Mesothelial cell of epicardium (in vitro differentiated cells): ENCODE measurements around the gene GGA1. TPM values are rescaled to one million over a fixed set of nuclear protein-coding genes. Genes with fewer than 3 reads are reported as not detected.

Experiments used
- DNase-seq, 2 experiments: peaks; one replicate each; pipeline ENCODE4 v3.0.0; 2021; ENCODE audit warnings: low spot score in 2 of 2; ENCODE audit not compliant: unreplicated experiment in 2 of 2
- H3K27ac Mint-ChIP-seq: 2 replicates; pipeline ENCODE4 v1.8.0; 2021; ENCODE audit warnings: mixed read lengths
- H3K27me3 Mint-ChIP-seq: 2 replicates; pipeline ENCODE4 v1.8.0; 2021; ENCODE audit warnings: low read depth, mixed read lengths
- H3K36me3 Mint-ChIP-seq: 2 replicates; pipeline ENCODE4 v1.8.0; 2021; ENCODE audit warnings: mixed read lengths
- H3K4me1 Mint-ChIP-seq: 2 replicates; pipeline ENCODE4 v1.8.0; 2021; ENCODE audit warnings: mixed read lengths
- H3K4me3 Mint-ChIP-seq: 2 replicates; pipeline ENCODE4 v1.8.0; 2021; ENCODE audit warnings: mild to moderate bottlenecking, moderate library complexity, mixed read lengths
- H3K9me3 Mint-ChIP-seq: 2 replicates; pipeline ENCODE4 v1.8.0; 2021; ENCODE audit warnings: mixed read lengths
- CTCF ChIP-seq: fragments of 200-600 bp; sonication (generic); IDR thresholded peaks from one replicate; pipeline ENCODE4 v1.5.0; 2021; ENCODE audit warnings: antibody characterized with exemption; ENCODE audit not compliant: unreplicated experiment
- total RNA-seq: library from RNA; stranded (reverse); gene quantifications from 3 replicates; pipeline ENCODE4 v1.2.1, GENCODE V29; 2021

The GGA1 gene
- total RNA-seq, 1 donor from 2014 or later = 107 TPM

- DNase-seq = no peak
- Mint-ChIP-seq H3K36me3 (peaks cover 24% of the 10 kb centered on the region), H3K27me3 (no peaks in the 10 kb centered on the region), H3K27ac (no peak overlapping the region), H3K4me1 (peaks cover 2% of the 10 kb centered on the region), H3K4me3 (no peak overlapping the region), H3K9me3 (no peaks in the 10 kb centered on the region)
- TF ChIP-seq CTCF = no peak
These were observed 10.0 kb downstream of the GGA1 start for GRCh38 chr22:37618674-37619073.

DNA sequence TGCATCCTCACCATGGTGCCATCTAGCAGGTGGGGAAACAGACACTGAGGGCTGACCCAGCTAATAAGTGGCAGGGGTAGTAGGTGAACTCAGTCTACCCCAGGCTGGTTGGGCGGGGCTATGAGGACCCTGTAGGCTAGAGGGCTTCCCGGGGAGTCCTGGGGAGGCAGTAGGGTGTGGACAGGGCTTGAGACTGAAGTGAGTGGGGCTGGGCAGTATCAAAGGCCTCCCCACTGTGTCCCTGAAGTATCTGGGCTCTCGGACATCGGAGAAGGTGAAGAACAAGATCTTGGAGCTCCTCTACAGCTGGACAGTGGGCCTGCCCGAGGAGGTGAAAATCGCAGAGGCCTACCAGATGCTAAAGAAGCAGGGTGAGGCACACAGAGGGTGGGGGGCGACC is 11.4 kb downstream of the GGA1 start:
- H3K4me1 Mint-ChIP-seq = peaks cover 3% of the 10 kb centered on the region
- no peak for DNase-seq
- no peak for TF ChIP-seq CTCF
- H3K36me3 Mint-ChIP-seq = peaks cover 23% of the 10 kb centered on the region
- no peak overlapping the region for H3K27ac Mint-ChIP-seq
- H3K4me3 Mint-ChIP-seq = no peak overlapping the region
- H3K9me3 Mint-ChIP-seq = no peaks in the 10 kb centered on the region
- no peaks in the 10 kb centered on the region for H3K27me3 Mint-ChIP-seq

DNA sequence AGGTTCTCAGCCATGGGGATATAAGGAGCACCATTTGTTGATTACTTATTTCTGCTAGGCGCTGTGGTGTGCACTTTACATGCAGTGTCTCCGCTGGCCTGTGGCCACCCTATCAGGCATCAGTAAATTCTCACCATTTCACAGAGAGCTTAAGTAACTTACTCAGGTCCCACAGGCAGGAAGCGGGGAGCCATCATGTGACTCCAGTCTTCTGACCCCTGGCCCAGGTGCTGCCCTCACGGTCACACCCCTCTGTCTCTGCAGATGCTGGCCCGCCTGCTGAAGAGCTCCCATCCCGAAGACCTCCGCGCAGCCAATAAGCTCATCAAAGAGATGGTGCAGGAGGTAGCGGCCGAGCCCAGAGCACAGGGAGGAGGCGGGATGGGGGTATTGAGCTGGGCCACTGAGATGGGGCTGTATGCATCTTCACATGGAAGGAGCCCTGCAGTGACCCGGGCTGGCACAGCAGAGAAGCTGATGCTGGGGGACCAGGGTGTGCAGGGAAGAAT is 12.8 kb downstream of the GGA1 start:
- Mint-ChIP-seq H3K36me3 (peaks cover 23% of the 10 kb centered on the region), H3K4me3 (no peak overlapping the region), H3K27me3 (no peaks in the 10 kb centered on the region), H3K4me1 (peaks cover 6% of the 10 kb centered on the region), H3K27ac (no peak overlapping the region), H3K9me3 (no peaks in the 10 kb centered on the region)
- DNase-seq = no peak
- TF ChIP-seq CTCF = no peak

DNA sequence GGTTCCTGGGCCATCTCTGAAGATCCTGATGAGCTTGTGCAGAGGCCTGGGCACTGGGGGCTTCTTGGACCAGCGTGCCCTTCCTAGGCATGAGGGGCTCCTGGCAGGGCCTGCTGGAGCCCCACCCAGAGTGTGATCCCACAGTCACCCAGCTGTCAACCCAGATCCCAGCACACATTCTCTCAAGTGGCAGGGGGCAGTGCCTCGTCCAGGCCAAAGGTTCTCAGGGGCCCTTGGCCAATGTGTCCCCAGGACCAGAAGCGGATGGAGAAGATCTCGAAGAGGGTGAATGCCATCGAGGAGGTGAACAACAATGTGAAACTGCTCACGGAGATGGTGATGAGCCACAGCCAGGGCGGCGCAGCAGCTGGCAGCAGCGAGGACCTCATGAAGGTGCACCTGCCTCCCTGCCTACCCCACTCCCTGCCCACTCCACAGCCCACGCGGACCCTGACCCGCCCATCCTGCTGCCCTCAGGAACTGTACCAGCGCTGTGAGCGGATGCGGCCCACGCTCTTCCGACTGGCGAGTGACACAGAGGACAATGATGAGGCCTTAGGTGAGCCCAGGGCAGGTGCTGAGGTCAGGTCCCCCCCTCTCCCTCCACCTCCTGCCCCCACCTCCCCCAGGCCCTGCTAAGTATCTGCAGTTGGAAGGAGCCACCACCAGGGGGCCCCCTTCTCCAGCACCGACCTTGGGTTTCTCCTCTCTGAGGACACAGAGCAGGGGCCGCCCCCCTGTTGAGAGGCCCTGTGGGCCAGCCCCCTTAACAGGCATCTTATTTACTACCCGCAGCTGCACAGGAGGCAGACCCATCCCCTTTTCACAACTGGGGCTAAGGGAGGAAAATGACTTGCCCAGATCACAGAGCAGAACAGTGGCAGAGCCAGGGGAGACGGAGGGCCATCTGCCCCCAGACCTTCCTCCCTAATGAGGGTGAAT is 14.7 kb downstream of the GGA1 start:
- peak in 1 of 2 experiments; percentile 81 for DNase-seq
- TF ChIP-seq CTCF = peak; percentile 96
- Mint-ChIP-seq H3K9me3 (no peaks in the 10 kb centered on the region), H3K4me1 (peaks cover 6% of the 10 kb centered on the region), H3K27me3 (no peaks in the 10 kb centered on the region), H3K4me3 (no peak overlapping the region), H3K36me3 (peaks cover 18% of the 10 kb centered on the region), H3K27ac (peak overlapping the region; percentile 88)

GRCh38 chr22:37624017-37624365 is 15.4 kb downstream of the GGA1 start:
- DNase-seq = no peak
- no peaks in the 10 kb centered on the region for H3K9me3 Mint-ChIP-seq
- TF ChIP-seq CTCF = no peak
- H3K27me3 Mint-ChIP-seq = no peaks in the 10 kb centered on the region
- no peak overlapping the region for H3K27ac Mint-ChIP-seq
- H3K36me3 Mint-ChIP-seq = peaks cover 17% of the 10 kb centered on the region
- H3K4me3 Mint-ChIP-seq = no peak overlapping the region
- peaks cover 6% of the 10 kb centered on the region for H3K4me1 Mint-ChIP-seq
